GM12891 (cell line): ENCODE data around the gene CCDC70.

Experiments
- POLR2A ChIP-seq: IDR thresholded peaks from 2 replicates; pipeline ENCODE4 v1.6.1; 2011; ENCODE audit warnings: low read depth, low read length, control low read depth
- POLR2AphosphoS5 ChIP-seq: IDR thresholded peaks from 2 replicates; pipeline ENCODE4 v1.6.1; 2011; ENCODE audit warnings: low read depth, low read length, control low read depth
- TAF1 ChIP-seq: IDR thresholded peaks from 2 replicates; pipeline ENCODE4 v1.6.1; 2011; ENCODE audit warnings: low read depth, low read length, control low read depth

GRCh38 chr13:51815848-51816247 is 45.9 kb upstream of the CCDC70 start:
- TF ChIP-seq POLR2AphosphoS5 (no peak), POLR2A (no peak), TAF1 (no peak)
